AG10803 (cell line): ENCODE data around the gene USP6NL.
"Not testable (repeated sequence)": the region's sequence is repeated elsewhere in the genome, so short reads cannot be mapped to it uniquely, and the experiment has no call there.

Experiments
- DNase-seq: peaks from one replicate; pipeline ENCODE4 v3.0.0; 2010; ENCODE audit warnings: low read depth
- H3K4me3 ChIP-seq: 2 replicates; pipeline ENCODE4 v1.5.1; 2011; ENCODE audit warnings: mild to moderate bottlenecking, low read length, control low read depth
- CTCF ChIP-seq: conservative IDR thresholded peaks from 2 replicates; pipeline ENCODE4 v1.5.1; 2011; ENCODE audit warnings: mild to moderate bottlenecking, low read length, control low read depth, inconsistent platforms

The USP6NL gene

GRCh38 chr10:11636697-11637303, 25.4 kb upstream of the USP6NL start:
- H3K4me3 ChIP-seq = no peak overlapping the region
- peak; percentile 58 for DNase-seq
- TF ChIP-seq CTCF = no peak

GRCh38 chr10:11631890-11632587, 20.6 kb upstream of the USP6NL start:
- no peak for DNase-seq
- H3K4me3 ChIP-seq = no peak overlapping the region
- no peak for TF ChIP-seq CTCF

- no peak for TF ChIP-seq CTCF
- no peak for DNase-seq
- H3K4me3 ChIP-seq = no peak overlapping the region
These were observed 19.8 kb upstream of the USP6NL start for GRCh38 chr10:11631291-11631690.

- DNase-seq = no peak
- H3K4me3 ChIP-seq = no peak overlapping the region
- no peak for TF ChIP-seq CTCF
These were observed 18.3 kb upstream of the USP6NL start for GRCh38 chr10:11629731-11630130.

- H3K4me3 ChIP-seq, DNase-seq: not testable (repeated sequence)
These were observed 16.5 kb upstream of the USP6NL start for GRCh38 chr10:11627941-11628340.

- no peak for DNase-seq
- no peak overlapping the region for H3K4me3 ChIP-seq
- no peak for TF ChIP-seq CTCF
These were observed 14.6 kb upstream of the USP6NL start for GRCh38 chr10:11626071-11626470.

GRCh38 chr10:11625019-11625735, 13.7 kb upstream of the USP6NL start:
- no peak for DNase-seq
- no peak for TF ChIP-seq CTCF
- no peak overlapping the region for H3K4me3 ChIP-seq
